Panc1 (cell line): ENCODE results near the gene HGFAC.

Experiments used
- POLR2AphosphoS5 ChIP-seq: IDR thresholded peaks from 2 replicates; pipeline ENCODE4 v1.6.1; 2012; ENCODE audit warnings: mild to moderate bottlenecking, low read depth, low read length, moderate library complexity
- REST ChIP-seq, 2 experiments: IDR thresholded peaks; 2 replicates each; pipeline ENCODE4 v1.6.1; 2011 to 2012; ENCODE audit warnings: low read depth in 2 of 2, control low read depth in 1 of 2, low read length in 1 of 2, mild to moderate bottlenecking in 1 of 2, moderate library complexity in 1 of 2; ENCODE audit not compliant: insufficient read depth in 1 of 2
- SIN3A ChIP-seq: IDR thresholded peaks from 2 replicates; pipeline ENCODE4 v1.6.1; 2012; ENCODE audit warnings: low read depth, mild to moderate bottlenecking, low read length, moderate library complexity, borderline replicate concordance; ENCODE audit not compliant: insufficient read depth
- TCF7L2 ChIP-seq: IDR thresholded peaks from 2 replicates; pipeline ENCODE4 v1.6.1; 2011; ENCODE audit warnings: mild to moderate bottlenecking, low read depth, low read length, inconsistent platforms
- TF ChIP-seq, protein P1 (sequence below): fragments of 450-650 bp; IDR thresholded peaks from 2 replicates; pipeline ENCODE4 v1.5.1; 2017; ENCODE audit warnings: mild to moderate bottlenecking

GRCh38 chr4:3473996-3474765, 32.4 kb downstream of the HGFAC start:
- TF ChIP-seq, protein P1, sequence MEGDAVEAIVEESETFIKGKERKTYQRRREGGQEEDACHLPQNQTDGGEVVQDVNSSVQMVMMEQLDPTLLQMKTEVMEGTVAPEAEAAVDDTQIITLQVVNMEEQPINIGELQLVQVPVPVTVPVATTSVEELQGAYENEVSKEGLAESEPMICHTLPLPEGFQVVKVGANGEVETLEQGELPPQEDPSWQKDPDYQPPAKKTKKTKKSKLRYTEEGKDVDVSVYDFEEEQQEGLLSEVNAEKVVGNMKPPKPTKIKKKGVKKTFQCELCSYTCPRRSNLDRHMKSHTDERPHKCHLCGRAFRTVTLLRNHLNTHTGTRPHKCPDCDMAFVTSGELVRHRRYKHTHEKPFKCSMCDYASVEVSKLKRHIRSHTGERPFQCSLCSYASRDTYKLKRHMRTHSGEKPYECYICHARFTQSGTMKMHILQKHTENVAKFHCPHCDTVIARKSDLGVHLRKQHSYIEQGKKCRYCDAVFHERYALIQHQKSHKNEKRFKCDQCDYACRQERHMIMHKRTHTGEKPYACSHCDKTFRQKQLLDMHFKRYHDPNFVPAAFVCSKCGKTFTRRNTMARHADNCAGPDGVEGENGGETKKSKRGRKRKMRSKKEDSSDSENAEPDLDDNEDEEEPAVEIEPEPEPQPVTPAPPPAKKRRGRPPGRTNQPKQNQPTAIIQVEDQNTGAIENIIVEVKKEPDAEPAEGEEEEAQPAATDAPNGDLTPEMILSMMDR, result no peak
- TF ChIP-seq SIN3A, result no peak
- no peak for TF ChIP-seq POLR2AphosphoS5
- no peak for TF ChIP-seq REST (IDR thresholded peaks at IDR 0.05; ENCODE audit: insufficient read depth in 1 of 2, low read depth in 2 of 2, low read length in 1 of 2)
- no peak for TF ChIP-seq TCF7L2
